ENCODE results near the gene LIMA1.

DNA sequence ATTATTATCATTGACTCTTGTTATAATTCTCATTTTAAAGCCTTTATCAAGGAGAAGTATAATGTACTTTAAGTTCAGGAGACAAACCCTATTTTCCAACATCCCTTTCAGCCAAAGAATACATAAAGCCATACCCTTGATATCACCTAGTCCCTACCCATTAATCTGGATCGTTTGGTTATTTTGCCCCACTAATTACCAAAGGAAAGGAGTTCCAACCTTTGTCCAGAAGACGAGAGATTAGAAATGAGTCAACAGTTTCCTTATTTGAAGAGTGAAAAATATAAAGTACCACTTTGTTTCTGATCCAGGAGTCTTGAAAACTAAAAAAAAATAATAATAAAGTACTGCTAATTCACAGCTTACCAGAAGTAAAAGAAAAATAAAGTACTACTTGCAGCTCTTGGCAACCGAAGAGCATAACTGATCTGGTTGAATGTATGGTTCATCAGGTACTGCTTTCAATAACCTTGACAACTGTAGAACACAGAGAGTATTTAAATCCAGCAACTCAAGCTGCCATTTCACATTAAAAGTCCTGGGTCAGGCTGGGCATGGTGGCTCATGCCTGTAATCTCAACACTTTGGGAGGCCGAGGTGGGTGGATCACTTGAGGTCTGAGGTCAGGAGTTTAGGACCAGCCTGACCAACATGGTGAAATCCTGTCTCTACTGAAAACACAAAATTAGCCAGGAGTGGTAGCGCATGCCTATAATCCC, 33.7 kb downstream of the LIMA1 start:
- TF ChIP-seq, protein P1, sequence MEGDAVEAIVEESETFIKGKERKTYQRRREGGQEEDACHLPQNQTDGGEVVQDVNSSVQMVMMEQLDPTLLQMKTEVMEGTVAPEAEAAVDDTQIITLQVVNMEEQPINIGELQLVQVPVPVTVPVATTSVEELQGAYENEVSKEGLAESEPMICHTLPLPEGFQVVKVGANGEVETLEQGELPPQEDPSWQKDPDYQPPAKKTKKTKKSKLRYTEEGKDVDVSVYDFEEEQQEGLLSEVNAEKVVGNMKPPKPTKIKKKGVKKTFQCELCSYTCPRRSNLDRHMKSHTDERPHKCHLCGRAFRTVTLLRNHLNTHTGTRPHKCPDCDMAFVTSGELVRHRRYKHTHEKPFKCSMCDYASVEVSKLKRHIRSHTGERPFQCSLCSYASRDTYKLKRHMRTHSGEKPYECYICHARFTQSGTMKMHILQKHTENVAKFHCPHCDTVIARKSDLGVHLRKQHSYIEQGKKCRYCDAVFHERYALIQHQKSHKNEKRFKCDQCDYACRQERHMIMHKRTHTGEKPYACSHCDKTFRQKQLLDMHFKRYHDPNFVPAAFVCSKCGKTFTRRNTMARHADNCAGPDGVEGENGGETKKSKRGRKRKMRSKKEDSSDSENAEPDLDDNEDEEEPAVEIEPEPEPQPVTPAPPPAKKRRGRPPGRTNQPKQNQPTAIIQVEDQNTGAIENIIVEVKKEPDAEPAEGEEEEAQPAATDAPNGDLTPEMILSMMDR (conservative IDR thresholded peaks at IDR 0.05; ENCODE audit: low read length) = no peak
- TF ChIP-seq EZH2phosphoT487 (IDR thresholded peaks at IDR 0.05; ENCODE audit: borderline replicate concordance, low read depth, low read length) = no peak
